Muscle layer of duodenum (tissue), 2 donors: ENCODE data around the gene SYNJ2.

Experiments used
- H3K27ac ChIP-seq: one replicate; pipeline ENCODE4 v1.7.0; 2013; ENCODE audit warnings: mild to moderate bottlenecking, low read length
- H3K27me3 ChIP-seq: one replicate; pipeline ENCODE4 v1.7.0; 2013; ENCODE audit warnings: low read depth, mild to moderate bottlenecking, control low read depth, low read length
- H3K36me3 ChIP-seq, 2 donors: one replicate each; pipeline ENCODE4 v1.7.0; 2013; ENCODE audit warnings: low read length in 2 of 2, control low read depth in 1 of 2, mild to moderate bottlenecking in 1 of 2; ENCODE audit not compliant: insufficient read depth in 2 of 2, control insufficient read depth in 1 of 2
- H3K4me1 ChIP-seq, 2 donors: one replicate each; pipeline ENCODE4 v1.7.0; 2013; ENCODE audit warnings: low read length in 2 of 2, mild to moderate bottlenecking in 2 of 2, control low read depth in 1 of 2, moderate library complexity in 1 of 2; ENCODE audit not compliant: insufficient read depth in 2 of 2, control insufficient read depth in 1 of 2
- H3K4me3 ChIP-seq, 2 donors: one replicate each; pipeline ENCODE4 v1.7.0; 2013; ENCODE audit warnings: low read length in 2 of 2, low read depth in 1 of 2, mild to moderate bottlenecking in 1 of 2
- H3K9me3 ChIP-seq, 2 donors: one replicate each; pipeline ENCODE4 v1.7.0; 2013; ENCODE audit warnings: low read length in 2 of 2, control low read depth in 1 of 2, mild to moderate bottlenecking in 1 of 2; ENCODE audit not compliant: control insufficient read depth in 1 of 2
- donor health status: healthy.

Gene SYNJ2

DNA sequence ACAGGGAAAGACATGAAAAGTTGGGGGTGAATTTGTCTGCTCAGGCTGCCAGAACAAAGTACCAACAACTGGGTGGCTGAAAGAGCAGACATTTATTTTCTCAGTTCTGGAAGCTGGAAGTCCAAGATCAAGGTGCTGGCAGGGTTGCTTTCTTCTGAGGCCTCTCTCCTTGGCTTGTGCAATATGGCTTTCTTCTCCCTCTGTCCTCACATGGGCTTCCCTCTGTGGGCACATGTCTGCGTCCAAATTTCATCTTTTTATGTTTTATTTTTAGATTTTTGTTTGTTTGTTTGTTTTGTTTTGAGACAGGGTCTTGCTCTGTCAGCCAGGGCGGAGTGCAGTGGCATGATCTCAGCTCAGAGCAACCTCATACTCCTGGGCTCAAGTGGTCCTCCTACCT, 6.2 kb upstream of the SYNJ2 start:
- Histone ChIP-seq H3K27ac (no peak overlapping the region), H3K27me3 (no peaks in the 10 kb centered on the region), H3K4me3 (no peak overlapping the region)

DNA sequence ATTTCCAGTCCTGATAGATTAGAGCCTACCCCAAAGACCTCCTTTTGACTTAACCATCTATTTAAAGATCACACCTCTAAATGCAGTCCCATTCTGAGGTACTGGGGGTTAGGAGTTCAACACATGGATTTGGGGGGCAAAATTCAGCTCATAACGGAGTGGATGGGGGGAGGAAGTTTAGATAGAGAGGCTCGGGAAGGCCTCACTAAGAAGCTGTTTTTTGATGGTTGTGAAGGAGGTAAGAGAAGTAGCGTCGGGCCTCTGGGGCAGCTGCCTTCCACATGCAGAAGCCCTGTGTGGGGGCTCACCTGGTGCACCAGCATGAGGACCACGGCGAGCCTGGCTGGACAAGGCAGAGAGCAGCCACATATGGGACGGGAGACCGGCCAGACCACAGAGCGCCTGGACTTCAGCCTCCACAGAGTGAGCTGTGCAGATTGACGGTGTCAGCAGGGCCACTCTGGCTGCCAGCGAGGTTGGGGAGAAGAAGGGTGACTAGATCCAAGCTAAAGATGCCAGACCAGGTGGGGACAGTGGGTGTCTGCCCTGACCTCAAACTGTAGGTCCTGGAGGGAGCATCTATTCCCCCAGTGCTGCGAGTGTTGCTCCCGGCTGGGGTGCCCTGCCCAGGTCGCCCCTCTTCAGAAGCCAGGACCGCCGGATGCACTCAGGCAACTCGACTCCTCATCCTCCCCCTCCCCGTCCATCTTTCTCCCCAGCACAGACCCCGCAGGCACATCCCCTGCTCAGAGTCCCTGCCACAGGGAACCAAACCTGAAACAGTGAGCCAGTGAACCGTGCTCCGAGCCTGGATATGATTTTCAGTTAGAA, 5.1 kb upstream of the SYNJ2 start:
- Histone ChIP-seq H3K27me3 (no peaks in the 10 kb centered on the region), H3K4me1 (no peaks in the 10 kb centered on the region), H3K36me3 (no peaks in the 10 kb centered on the region), H3K4me3 (no peak overlapping the region), H3K9me3 (no peaks in the 10 kb centered on the region), H3K27ac (no peak overlapping the region)

More for the DNA sequence above, 6.2 kb upstream of the SYNJ2 start:
- Histone ChIP-seq H3K4me1 (no peaks in the 10 kb centered on the region), H3K36me3 (no peaks in the 10 kb centered on the region), H3K9me3 (no peaks in the 10 kb centered on the region)

DNA sequence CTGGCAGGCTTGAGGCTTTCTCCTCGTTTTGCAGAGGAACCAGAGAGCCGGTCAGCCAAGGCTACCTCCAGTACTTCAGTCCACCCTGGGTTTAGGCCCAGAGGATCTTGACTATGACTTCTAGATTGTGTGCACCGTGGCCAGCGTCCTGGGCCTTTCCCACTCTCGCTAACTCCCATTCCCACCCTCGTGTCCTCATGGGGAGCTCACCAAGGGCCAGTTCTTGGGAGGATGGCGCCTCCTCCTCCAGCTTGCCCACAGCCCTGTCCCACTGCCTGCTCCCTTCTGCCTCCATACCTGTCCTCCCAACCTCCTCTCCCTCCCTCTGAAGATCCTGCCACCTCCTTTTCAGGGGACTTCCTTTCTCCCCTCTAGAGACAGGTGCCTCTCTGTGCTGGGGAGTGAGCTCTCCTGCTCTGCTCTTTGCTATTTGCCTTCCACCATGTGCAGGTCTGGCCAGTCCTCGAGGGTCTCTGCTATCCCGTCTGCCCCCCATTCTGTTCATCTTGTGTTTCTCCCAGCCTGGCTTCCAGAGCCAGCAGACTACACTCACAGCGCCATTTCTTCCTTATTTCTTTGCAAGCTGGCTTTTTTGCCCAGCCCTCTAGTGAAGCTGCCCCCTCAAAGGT, 4.4 kb upstream of the SYNJ2 start:
- H3K27me3 ChIP-seq: no peaks in the 10 kb centered on the region
- H3K9me3 ChIP-seq: no peaks in the 10 kb centered on the region
- H3K36me3 ChIP-seq: no peaks in the 10 kb centered on the region
- peaks cover 0 to 4% of the 10 kb centered on the region in 2 donors for H3K4me1 ChIP-seq
- H3K27ac ChIP-seq: no peak overlapping the region
- no peak overlapping the region for H3K4me3 ChIP-seq

DNA sequence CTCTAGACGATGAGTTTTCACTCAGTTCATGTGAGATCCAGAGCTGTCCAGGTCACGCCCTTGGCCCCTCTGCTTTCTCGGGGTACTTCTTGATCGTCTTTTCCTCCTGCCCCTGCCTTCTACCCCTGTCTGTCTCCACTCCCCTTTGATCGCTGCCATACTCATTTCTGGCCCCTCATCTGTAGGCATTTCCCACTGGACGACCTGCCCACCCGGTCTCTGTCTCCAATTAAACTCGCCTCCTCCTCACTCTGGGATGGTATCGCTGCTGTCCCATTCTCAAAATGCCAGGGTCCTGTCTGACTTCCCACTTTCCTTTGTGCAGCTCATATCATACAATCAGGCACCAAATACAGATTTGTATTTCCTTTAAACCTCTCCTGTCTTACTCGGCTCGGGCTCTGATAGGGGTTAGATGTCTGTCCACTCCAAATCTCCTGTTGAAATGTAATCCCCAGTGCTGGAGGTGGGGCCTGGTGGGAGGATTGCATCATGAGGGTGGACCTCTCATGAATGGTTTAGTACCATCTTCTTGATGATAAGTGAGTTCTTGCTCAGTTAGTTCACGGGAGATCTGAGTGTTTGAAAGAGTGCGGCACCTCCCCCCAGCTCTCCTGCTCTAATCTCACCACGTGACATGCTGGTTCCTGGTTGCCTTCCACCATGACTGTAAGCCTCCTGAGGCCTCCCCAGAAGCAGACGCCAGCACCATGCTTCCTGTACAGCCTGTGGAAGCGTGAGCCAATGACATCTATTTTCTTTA, 3.5 kb upstream of the SYNJ2 start:
- no peaks in the 10 kb centered on the region for H3K36me3 ChIP-seq
- H3K4me1 ChIP-seq: peaks cover 0 to 8% of the 10 kb centered on the region in 2 donors
- no peaks in the 10 kb centered on the region for H3K9me3 ChIP-seq
- no peak overlapping the region for H3K4me3 ChIP-seq
- no peak overlapping the region for H3K27ac ChIP-seq
- no peaks in the 10 kb centered on the region for H3K27me3 ChIP-seq

DNA sequence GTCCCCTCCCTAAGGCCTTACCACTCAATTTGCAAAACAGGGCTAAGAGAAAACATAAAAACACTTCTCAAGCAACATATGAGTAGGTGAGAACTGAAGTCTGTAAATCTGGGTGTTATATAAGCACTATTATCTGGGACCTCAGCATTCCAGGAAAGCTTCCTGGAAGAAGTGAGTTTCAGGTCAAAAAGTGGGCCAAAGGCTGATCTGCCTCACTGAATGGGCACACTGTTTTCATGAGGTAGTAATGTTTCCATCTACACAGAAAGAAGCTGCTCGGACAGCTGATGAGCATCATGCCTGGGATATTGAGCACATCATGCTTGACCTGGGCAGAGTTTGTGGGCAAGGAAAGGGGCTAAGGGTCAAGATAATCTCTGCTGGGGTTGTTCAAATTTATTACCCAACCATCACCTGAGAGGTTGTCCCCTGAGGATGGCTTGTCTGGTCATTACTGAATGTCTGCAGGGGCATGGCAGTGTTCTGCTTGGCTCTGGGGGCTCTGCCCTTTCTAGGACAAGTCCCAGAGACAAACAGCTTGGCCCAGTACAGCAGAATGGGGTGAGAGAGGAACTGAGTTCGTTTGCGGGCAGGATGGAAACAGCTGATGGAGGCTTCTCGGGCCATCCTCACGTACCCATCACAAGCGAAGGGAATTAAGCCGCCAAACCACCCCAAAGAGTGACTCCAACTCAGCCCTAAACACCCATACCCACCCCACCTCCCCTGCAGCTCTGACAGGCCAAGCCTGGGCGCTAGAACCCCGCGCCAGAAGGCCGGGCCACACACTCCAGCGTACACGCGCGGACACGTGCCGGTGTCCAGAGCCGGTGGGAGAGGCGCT, 1.2 kb upstream of the SYNJ2 start:
- no peaks in the 10 kb centered on the region for H3K27me3 ChIP-seq
- peak overlapping the region; percentile 66 to 89 for H3K4me3 ChIP-seq
- H3K36me3 ChIP-seq: no peaks in the 10 kb centered on the region
- peak overlapping the region; percentile 19 for H3K27ac ChIP-seq
- H3K9me3 ChIP-seq: no peaks in the 10 kb centered on the region
- H3K4me1 ChIP-seq: peaks cover 6 to 12% of the 10 kb centered on the region in 2 donors

DNA sequence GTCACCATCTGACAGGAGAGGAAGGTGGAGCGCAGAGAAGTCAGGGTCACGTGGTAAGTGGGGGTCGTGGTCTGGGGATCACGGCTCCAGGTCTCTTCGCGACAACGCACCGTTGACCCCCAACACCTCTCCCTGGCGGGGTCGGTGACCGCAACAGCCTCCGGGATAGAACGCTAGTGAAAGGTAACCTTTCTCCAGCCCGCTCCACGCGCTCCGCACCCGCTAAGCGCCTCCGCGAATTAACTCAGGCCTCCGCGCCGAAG, 600 bp upstream of the SYNJ2 start:
- Histone ChIP-seq H3K27ac (peak overlapping the region; percentile 19), H3K4me1 (peaks cover 6 to 12% of the 10 kb centered on the region in 2 donors), H3K36me3 (no peaks in the 10 kb centered on the region), H3K27me3 (no peaks in the 10 kb centered on the region), H3K9me3 (no peaks in the 10 kb centered on the region), H3K4me3 (peak overlapping the region; percentile 66 to 89)

DNA sequence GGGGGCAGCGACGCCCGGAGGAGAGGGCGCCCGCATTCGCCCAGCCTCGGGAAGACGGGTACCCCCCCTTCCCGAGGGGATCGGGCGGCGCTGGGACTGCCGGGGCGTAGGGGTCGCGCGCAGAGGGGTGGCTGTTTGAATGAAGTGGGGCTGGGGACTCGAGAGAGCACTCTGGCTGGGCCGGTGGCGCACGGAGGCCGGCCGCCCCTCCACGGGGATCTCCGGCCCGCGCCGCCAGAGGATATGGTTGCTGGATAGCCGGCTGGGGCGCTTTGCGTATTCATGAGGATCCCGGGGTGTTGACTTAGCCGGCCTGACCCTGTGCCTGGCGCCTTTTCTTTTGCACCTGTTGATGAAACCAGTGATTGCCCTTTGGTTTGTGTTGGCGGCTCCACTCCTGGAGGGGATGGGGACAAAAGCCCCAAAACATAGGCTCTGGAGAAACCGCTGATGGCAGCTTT, 469 bp downstream of the SYNJ2 start:
- Histone ChIP-seq H3K27ac (no peak overlapping the region), H3K9me3 (no peaks in the 10 kb centered on the region), H3K36me3 (no peaks in the 10 kb centered on the region), H3K4me3 (peak overlapping the region; percentile 70 to 89), H3K4me1 (peaks cover 6 to 12% of the 10 kb centered on the region in 2 donors), H3K27me3 (no peaks in the 10 kb centered on the region)

DNA sequence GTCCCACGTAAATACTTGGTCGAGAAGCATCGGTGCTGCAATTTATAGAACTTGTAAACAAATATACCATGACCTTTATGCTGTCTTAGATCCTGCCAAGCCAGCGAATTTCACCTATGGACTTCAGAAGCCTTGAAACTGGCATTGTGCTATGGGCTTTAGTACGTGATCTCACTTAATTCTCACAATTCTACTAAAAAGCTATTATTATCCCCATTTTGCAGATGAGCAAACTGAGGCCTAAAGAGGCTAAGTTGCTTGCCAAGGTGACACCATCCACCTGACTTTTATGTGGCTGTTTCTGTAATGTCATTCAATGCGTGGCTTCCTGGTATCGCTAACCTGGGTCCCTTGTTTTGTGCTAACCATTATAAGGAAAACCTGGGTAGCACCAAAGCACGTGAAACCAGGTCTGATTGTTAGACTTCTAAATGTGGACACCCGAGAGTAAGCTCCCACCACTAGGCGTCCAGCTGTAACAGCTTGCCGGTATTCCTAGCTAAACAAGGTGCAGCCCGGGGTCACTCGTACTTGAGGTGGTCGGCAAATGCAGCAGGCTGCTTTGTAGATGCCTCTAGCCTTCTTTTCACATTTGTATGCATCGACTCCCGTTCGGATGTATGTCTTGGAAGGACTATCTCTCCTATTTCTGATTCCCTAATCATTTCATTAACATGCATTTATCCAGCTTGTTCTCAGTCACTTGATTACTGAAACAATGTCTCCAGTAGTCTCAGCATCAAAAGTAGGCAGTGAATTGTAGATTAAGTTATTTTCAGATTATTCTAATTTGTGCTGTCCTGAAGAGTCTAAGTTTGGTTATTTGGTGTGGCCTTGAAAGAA, 1.1 kb downstream of the SYNJ2 start:
- peaks cover 6 to 12% of the 10 kb centered on the region in 2 donors for H3K4me1 ChIP-seq

DNA sequence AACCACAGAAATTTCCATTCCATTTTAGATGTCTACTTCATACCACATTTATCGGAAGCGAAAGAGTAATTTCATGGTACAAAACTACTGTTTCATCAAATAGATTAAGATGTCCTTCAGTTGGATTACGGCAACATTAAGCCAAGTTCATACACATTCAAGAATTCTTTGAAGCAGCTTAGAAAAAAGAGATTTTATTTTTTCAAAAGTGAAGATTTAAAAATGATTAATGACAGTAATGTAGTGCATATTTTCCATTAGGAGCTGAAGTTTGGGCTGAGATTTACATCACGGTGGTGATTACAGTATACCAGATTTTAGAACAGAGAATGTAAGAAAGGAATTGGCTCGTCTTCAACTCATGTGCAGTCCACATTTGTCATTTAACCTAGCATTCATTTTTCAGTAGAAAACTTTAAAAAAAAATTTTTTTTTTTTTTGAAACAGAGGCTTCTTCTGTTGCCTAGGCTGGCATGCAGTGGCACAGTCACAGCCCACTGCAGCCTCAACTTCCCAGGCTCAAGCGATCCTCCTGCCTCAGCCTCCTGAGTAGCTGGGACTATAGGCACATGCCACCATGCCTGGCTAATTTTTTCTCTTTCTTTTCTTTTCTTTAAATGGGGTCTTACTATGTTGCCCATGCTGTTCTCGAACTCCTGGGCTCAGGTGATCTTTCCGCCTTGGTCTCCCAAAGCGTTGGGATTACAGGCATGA, 1.9 kb downstream of the SYNJ2 start:
- H3K36me3 ChIP-seq: no peaks in the 10 kb centered on the region
- no peaks in the 10 kb centered on the region for H3K9me3 ChIP-seq
- peaks cover 6 to 12% of the 10 kb centered on the region in 2 donors for H3K4me1 ChIP-seq
- no peaks in the 10 kb centered on the region for H3K27me3 ChIP-seq
- H3K4me3 ChIP-seq: peak overlapping the region; percentile 70 to 89
- H3K27ac ChIP-seq: no peak overlapping the region

More for the DNA sequence above, 1.1 kb downstream of the SYNJ2 start:
- no peaks in the 10 kb centered on the region for H3K9me3 ChIP-seq
- no peak overlapping the region for H3K27ac ChIP-seq
- H3K36me3 ChIP-seq: no peaks in the 10 kb centered on the region
- H3K4me3 ChIP-seq: peak overlapping the region; percentile 70 to 89
- H3K27me3 ChIP-seq: no peaks in the 10 kb centered on the region

DNA sequence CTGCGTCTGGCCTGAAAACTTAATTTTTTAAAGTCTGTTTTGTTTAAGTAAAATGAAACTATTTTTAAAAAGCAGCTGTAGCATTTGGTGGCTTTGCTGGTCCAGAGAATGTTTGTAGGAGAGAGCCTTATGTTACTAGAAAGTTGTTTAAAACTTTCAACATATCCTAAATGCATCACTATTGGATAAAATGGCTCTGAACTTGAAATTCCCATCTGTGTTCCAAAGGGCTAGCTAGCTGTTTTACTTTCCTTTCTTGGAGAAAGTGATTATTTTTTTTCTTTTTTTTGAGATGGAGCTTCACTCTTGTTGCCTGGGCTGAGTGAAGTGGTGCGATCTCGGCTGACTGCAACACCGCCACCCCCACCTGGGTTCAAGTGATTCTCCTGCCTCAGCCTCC, 2.5 kb downstream of the SYNJ2 start:
- H3K27me3 ChIP-seq: no peaks in the 10 kb centered on the region
- H3K27ac ChIP-seq: no peak overlapping the region
- H3K4me1 ChIP-seq: peaks cover 6 to 12% of the 10 kb centered on the region in 2 donors
- no peaks in the 10 kb centered on the region for H3K9me3 ChIP-seq
- no peak overlapping the region for H3K4me3 ChIP-seq
- no peaks in the 10 kb centered on the region for H3K36me3 ChIP-seq
